SIG-M5 treated with dmso at 0.1 percent for 504 hours (cell line): Measurements from ENCODE around the gene BUB1B.
A peak's percentile ranks its signal among the peaks of the same experiment; 100 is the strongest.

Experiments used
- DNase-seq: peaks from one replicate; lab custom pipeline; 2025; ENCODE audit not compliant: unreplicated experiment; lab: John Stamatoyannopoulos, UW

Gene BUB1B

DNA sequence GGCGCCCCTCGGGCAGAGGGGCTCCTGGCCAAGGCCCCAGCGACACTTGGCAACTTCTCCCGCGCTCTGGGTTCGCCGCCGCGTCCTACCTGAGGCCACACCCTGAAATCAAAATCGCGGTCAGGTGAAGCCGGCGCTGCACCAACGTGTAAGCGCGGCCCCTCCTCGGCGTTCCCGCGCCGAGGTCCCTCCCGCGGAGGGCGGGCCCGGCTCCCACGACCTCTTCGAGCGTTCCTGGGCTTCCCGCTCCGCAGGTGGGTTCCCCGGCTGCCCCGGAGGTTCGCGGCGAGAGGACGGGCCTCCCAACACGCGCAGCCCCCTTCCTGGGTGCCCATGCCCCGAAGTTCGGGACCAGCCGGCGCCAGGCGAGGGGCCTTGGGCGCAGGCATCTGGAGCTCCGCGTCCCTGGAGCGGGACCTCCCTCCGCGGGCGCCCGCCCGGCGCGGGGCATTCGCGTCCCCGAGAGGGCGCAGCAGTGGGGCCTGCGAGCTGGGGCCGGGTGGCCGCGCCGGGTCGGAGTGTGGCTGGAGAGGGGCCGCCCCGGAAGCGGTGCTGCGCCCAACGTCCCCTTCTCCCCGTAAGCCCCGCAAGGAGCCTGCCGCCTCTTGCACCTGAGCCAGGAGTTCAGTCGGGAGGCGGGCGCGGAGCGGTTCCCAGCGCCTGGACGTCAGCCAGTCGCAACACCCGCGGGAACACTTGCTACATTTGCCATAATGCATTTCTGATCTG, 91.7 kb downstream of the BUB1B start:
- no peak for DNase-seq

DNA sequence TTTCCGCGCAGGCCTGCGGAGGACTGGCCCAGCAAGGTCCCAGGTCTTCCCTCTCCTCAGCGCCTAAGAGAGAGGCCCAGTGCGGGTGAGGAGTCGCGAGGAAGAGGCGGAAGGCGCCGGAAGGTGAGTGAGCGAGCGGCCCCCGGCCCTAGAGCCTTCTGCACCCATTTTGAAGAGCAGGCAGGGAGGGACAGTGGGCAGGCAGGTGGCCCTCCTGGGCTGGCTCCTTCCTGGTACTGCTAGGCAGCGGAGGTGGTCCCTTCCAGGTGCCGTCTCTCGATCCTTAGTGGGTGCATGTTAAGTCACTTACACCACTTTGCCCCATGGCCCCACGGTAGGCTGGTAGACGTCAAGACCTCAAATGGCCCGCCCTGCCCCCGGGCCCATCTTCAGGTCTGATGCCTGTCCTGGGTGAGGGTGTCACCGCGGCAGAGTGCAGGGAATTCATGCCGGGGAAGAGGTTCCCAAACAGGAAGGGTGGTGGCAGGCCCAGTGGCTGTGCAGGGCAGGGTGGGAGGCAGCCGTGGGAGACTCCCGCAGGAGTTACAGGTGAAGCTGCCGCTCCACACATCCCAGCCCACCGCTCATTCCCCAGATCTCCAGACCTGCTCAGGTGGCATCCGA, 92.4 kb downstream of the BUB1B start:
- no peak for DNase-seq

DNA sequence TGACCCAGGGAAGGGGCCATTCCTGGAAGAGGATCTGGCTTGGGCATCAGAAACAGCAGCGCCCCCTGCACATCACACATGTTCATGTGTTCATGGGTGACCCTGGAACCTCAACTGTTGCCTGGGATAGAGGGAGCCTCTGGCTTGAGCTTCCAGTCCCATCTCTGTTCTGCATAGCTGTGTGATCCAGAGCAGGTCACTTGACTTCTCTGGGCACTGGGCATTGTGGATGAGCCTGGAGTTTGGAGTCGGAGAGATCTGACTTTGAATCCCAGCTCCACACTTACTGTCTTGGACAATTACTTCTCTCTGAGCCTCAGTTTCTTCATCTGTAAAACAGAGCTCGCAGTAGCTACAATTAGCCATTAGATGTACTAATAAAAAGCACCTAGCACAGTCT, 93.6 kb downstream of the BUB1B start:
- DNase-seq: no peak

DNA sequence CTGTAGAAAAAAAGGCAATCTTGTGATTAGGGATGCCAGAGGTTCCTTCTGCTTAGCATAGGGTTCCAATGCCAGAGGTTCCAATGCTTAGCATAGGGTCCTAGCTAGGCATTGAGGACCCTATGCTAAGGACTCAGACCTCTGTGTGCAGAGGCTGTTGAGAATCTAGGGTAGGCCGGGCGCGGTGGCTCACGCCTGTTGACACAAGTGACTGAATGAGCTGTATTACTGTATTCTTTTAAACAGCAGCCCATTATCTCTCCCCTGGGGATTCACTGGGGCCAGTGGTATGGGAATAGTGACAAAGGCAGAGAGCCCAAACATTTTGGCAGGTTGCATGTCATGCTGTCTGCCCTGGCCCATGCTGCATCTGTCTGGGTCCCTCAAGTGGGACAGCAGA, 94.2 kb downstream of the BUB1B start:
- DNase-seq: no peak

DNA sequence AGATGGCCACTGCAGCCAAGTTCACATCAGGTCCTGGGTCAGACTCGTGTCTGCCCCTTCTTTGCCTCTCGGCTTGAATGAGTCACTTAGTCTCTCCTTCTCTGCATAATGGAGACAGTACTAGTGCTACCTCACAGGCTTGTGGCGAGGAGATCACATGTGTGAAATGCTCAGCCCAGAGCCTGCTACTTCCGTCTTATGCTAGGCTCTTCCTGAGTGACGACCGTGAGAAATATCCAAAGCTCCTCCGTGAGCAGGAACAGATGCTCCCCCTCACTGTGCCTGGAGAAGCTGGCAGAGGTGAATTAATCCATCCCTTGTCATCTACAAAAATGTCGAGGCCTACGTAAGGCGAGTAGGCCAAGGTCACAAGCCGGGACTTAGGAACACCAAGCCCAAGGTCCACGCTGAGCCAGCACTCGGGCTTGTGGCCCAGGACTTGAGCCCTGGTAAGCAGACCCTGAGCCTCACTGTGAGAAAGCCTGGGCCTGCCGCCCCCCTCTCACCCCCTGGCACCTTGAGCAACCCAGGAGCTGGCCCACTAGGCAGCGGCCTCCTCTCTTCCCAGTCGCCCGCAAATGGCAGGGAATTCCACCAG, 95.9 kb downstream of the BUB1B start:
- no peak for DNase-seq

DNA sequence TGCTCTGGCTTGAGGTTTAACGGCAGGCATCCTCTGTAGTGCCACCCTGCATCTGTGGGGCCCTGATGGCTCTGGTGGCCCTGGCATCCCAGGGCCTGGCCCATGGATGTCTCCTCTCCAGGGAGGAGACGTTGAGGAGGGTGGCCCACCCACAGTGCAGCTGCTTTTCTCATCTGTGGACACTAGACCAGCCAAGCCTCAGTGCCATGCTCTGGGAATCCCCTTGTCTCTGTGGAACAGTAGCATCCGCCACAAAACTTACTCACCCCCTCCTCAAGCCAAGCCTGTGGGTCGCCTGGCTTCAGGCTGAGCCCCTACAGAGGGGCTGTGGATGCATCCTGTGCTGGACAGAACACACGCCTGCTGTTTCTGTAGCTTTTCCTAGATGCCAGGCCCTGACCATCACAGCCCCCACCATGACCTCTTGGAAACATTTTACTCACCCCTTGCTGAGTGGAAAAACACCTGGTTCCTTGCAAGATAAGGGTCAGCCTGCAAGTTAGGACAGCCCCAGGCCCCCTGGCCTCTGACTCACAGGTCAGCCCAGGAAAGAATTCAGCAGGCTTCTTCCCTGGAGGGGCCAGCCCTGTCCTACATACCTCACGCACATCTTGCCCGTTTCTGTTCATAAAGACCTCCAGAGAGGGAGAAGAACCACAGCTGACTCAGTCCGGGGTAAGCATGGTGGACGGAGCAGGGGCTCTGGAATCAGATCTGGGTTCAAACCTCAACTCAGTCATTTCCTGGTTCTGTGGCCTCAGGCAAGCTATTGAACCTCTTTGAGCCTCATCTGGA, 97.0 kb downstream of the BUB1B start:
- no peak for DNase-seq

DNA sequence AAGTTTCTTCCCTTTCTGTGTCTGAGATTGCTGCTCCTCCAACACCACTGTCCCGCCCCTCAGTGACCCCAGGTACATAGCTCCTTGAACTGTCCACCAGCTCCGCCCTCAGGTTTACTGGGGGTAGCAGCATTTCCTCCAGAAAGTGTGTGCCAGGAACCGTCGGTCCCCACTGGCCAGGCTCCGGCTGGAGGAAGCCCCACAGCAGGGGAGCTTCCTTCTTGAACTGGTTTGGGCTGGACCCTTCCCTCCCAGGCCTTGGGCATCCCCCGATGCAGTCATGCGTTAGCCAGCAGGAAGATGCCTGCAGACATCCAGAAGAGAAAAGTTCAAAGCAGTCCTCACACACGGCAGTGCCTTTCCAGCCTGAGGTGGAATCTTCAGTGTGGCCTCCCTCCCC, 97.7 kb downstream of the BUB1B start:
- no peak for DNase-seq

DNA sequence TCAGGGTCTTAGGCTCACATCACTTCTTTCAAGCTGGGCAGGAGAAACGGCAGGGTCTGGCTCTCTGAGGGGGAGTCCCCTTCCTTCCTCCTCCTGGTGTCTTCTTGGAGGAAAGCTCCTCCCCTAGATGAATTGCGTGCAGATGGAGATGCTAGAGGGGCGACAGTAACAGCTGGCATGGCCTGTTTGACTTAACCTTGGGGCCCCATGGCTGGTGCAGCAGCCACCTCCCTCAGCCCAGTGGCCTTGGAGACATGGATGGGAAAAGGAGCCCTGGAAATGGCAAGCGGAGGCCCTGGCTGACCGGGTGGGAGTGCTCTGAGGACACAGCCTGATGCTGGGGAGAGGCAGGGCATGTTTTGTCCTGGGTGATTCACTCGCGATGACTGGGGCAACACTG, 98.2 kb downstream of the BUB1B start:
- no peak for DNase-seq

DNA sequence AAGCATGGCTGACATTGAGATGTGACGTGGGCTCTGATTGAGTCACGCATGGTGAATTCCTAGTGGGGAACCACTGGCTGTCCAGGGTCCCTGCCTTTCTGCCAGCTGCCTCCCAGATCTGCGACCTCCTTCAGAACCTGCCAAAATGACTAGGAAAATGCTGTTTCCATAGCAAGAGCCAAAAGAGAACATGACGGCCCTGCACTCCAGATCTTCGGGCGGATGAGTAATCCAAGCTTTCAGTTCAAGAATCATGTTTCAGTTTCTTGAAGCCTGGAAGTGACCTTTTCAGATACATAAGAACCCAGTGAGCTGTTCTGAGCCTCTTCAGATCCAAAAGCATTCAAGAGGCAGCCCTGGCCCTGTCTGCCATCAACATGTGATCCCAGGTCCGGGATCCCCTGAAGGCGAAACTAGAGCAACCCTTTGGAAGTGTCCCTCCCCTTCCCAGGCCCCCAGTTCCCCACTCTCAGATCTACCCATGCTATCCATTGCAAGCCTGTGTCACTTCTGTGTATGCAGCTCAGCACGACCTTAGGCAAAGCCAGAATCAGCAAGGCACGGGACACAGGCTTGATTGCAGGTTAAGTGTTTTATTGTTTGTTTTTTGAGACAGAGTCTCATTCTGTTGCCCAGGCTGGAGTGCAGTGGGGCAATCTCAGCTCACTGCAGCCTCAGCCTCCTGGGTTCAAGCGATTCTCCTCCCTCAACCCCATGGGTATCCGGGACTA, 102.3 kb downstream of the BUB1B start:
- DNase-seq: no peak

DNA sequence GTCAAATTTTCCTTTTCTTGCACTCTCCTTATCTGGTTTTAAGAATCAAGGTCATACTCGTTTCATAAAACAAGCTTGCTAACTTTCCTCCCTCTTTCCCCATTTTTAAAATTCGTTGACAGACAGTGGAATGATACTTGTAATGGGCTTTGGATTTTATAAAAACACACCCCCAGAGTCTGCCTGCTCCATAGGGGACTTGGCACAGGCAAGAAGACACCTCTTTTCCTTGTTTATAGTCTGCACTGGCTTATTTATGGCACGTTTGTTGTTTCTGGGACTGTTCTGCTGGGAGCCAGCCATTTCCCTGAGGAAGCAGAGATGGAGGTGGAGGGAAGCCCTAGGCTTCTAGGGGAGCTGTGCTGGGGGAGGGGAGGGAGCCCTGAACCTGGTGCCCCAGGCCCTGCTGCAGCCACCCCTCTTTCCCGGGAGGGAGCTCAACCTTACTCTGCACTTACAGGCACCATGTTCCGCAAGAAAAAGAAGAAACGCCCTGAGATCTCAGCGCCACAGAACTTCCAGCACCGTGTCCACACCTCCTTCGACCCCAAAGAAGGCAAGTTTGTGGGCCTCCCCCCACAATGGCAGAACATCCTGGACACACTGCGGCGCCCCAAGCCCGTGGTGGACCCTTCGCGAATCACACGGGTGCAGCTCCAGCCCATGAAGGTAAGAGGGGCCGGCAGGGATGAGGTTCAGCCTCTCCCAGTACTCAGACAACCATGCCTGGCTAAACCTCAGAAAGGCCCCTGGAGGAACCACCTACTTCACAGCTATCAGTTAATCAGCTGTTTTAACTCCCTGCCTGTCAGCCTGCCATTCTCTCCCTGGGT, 103.7 kb downstream of the BUB1B start:
- DNase-seq: no peak

DNA sequence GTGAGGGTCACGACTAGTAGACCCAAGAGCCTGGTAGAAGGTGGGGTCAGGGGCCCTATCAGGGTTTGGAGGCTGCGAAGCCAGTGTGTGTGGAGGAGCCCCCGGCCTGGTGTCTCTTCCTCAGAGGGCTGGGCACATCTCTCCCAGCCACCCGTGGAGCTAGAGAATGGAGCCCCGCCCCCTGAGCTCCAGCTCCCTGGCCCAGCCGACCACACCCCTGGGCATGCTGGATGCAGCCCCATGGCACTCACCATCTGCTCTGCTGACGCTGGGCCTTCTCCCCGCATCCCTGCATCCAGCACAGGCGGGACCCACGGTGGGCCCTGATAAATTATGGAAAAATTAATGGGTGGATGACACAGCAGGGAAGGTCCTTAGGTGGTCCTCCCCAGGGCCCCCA, 104.5 kb downstream of the BUB1B start:
- DNase-seq: no peak

DNA sequence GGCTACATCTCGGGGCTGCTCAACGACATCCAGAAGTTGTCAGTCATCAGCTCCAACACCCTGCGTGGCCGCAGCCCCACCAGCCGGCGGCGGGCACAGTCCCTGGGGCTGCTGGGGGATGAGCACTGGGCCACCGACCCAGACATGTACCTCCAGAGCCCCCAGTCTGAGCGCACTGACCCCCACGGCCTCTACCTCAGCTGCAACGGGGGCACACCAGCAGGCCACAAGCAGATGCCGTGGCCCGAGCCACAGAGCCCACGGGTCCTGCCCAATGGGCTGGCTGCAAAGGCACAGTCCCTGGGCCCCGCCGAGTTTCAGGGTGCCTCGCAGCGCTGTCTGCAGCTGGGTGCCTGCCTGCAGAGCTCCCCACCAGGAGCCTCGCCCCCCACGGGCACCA, 105.0 kb downstream of the BUB1B start:
- DNase-seq: no peak

DNA sequence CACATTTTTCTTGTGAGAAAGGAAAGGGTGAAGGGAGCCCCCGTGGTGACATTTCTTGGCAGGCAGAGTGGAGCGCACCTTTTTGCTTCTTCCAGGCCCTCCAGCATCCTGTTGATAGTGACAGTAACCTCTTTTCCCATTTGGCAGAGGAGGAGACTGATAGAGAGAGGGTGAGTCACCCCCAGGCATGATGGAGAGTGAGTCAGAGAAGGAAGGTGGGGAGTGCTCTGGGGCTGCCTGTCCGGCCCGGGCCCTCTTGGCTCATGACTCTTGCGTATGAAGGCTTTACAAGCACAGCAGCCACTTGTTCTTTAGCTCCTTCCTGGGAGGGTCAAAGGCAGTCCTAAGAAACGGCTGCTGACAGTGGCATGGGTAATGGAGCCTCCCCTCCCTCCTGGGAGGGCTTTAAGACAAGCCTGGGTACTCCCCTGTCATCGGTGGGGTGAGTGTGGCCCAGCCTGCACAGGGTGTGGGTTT, 106.0 kb downstream of the BUB1B start:
- DNase-seq: peak; percentile 74

DNA sequence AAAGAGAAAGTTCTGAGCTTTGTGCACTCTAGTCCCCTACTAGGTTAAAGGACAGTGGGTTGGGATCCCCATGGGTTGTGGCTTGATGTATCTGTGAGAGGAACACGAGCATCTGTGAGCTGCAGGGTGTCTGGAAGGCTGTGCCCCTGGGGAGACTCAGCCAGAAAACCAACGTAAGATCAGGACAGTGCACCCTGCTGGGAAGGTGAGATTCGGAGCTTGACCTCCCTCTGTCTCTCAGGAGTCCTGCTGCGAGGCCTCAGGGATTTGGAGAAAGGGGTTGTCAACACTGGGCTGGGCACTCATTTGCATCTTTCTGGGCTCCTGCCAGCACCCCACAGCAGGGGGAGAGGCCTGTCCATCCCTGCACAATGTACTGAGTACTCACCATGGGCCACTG, 106.8 kb downstream of the BUB1B start:
- DNase-seq: no peak

DNA sequence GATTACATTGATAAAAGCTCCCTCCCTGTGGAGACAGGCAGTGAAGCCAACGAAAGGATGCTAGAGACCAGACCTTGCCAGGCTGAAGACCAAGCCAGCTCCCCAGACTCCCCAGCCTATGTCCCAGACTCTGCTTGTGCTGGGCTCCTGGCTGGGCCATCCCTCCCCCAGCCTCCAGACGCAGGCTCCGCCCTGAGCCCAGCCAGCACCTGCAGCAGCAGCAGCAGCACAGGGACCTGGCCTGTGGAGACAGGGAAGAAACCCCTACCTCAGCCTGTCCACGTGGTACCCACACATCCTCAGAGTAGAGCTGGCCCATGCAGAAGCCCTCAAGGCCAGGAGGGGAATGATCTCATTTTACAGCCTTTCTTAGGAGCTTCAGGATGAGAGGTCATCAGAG, 108.7 kb downstream of the BUB1B start:
- DNase-seq: no peak

DNA sequence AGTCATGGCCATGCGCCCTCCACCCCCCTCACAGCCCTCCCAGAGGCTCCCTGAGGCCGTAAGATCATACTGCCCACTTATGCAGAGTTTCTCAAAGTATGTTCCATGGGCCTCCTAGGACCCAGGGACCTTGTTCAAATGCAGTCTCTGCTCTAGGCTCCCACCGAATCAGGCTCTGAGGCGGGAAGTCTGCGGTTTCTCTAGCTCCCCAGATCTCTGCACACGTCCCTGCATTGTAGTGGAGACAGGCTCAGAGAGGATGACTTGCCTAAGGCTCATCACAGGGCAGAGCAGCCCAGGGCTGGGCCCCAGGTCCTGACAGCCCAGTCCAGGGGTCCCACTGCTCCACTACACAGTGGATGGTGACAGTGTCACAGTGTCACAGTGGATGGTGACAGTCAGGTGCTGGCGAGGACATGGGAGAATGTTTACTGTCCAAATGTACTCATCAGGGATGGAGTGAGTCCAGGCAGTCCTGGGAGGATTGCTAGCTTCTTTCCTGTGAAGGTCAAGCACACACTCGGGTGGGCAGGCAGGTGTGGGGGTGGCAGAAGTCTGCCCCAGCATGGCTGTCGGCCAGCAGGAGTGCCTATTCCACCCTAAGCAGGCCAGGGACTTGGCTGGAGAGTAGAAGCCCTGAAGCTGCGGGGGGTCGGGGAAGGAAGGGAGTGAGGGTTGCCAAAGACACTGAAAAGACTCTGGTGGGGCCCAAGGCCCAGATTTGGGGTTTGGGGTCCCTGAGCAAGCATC, 109.6 kb downstream of the BUB1B start:
- no peak for DNase-seq
